Measurements from ENCODE around the gene ITGAX.
A peak's percentile ranks its signal among the peaks of the same experiment; 100 is the strongest.

ITGAX gene

GRCh38 chr16:31371619-31372484, 16.9 kb downstream of the ITGAX start:
- peak; percentile 44 for ATAC-seq
- no peak for TF ChIP-seq ARNTL (CRISPR knock-in tag; IDR thresholded peaks at IDR 0.05; ENCODE audit: borderline replicate concordance, low read depth)
- TF ChIP-seq CSRNP3 (CRISPR knock-in tag; IDR thresholded peaks at IDR 0.05), result no peak
- TF ChIP-seq ZC3H10 (CRISPR knock-in tag; IDR thresholded peaks at IDR 0.05), result no peak
- TF ChIP-seq ZNF8 (CRISPR knock-in tag; IDR thresholded peaks at IDR 0.05), result no peak
- TF ChIP-seq SNAI2 (CRISPR knock-in tag; IDR thresholded peaks at IDR 0.05), result no peak
- no peak for TF ChIP-seq POU6F1 (CRISPR knock-in tag; IDR thresholded peaks at IDR 0.05; ENCODE audit: borderline replicate concordance, low read depth)
- no peak for TF ChIP-seq TSHZ2 (CRISPR knock-in tag; IDR thresholded peaks at IDR 0.05)
- no peak for TF ChIP-seq ESRRG (CRISPR knock-in tag; IDR thresholded peaks at IDR 0.05)
- TF ChIP-seq BACH2 (CRISPR knock-in tag; IDR thresholded peaks at IDR 0.05; ENCODE audit: borderline replicate concordance), result no peak
- no peak for TF ChIP-seq TCF4 (CRISPR knock-in tag; IDR thresholded peaks at IDR 0.05; ENCODE audit: borderline replicate concordance)
- TF ChIP-seq ZFP30 (CRISPR knock-in tag; IDR thresholded peaks at IDR 0.05), result no peak
- TF ChIP-seq CREB5 (CRISPR knock-in tag; IDR thresholded peaks at IDR 0.05; ENCODE audit: low read depth), result no peak

- TF ChIP-seq CREB5 (CRISPR knock-in tag; IDR thresholded peaks at IDR 0.05; ENCODE audit: low read depth) (no peak), GLIS3 (CRISPR knock-in tag; IDR thresholded peaks at IDR 0.05) (no peak), ZFP30 (CRISPR knock-in tag; IDR thresholded peaks at IDR 0.05) (no peak)
- no peak for ATAC-seq
Measured at GRCh38 chr16:31373235-31373634, 18.3 kb downstream of the ITGAX start.

GRCh38 chr16:31375231-31375630, 20.3 kb downstream of the ITGAX start:
- no peak for ATAC-seq

GRCh38 chr16:31376705-31377104, 21.7 kb downstream of the ITGAX start:
- no peak for ATAC-seq
- no peak for TF ChIP-seq RARB (CRISPR knock-in tag; IDR thresholded peaks at IDR 0.05)
- TF ChIP-seq POU6F1 (CRISPR knock-in tag; IDR thresholded peaks at IDR 0.05; ENCODE audit: borderline replicate concordance, low read depth), result no peak
- no peak for TF ChIP-seq PPARA (CRISPR knock-in tag; IDR thresholded peaks at IDR 0.05; ENCODE audit: borderline replicate concordance)
- TF ChIP-seq ESRRG (CRISPR knock-in tag; IDR thresholded peaks at IDR 0.05), result no peak
- TF ChIP-seq TCF4 (CRISPR knock-in tag; IDR thresholded peaks at IDR 0.05; ENCODE audit: borderline replicate concordance), result no peak
- TF ChIP-seq ZFP3 (CRISPR knock-in tag; IDR thresholded peaks at IDR 0.05), result no peak
- TF ChIP-seq CREB5 (CRISPR knock-in tag; IDR thresholded peaks at IDR 0.05; ENCODE audit: low read depth), result no peak
- TF ChIP-seq TOX (CRISPR knock-in tag; IDR thresholded peaks at IDR 0.05; ENCODE audit: borderline replicate concordance), result no peak
- TF ChIP-seq CSRNP3 (CRISPR knock-in tag; IDR thresholded peaks at IDR 0.05), result no peak
- TF ChIP-seq ISL1 (CRISPR knock-in tag; IDR thresholded peaks at IDR 0.05), result no peak
- no peak for TF ChIP-seq OSR1 (CRISPR knock-in tag; IDR thresholded peaks at IDR 0.05)
- no peak for TF ChIP-seq ZC3H10 (CRISPR knock-in tag; IDR thresholded peaks at IDR 0.05)
- no peak for TF ChIP-seq ZNF8 (CRISPR knock-in tag; IDR thresholded peaks at IDR 0.05)
- no peak for TF ChIP-seq SNAI2 (CRISPR knock-in tag; IDR thresholded peaks at IDR 0.05)
- no peak for TF ChIP-seq ARNTL (CRISPR knock-in tag; IDR thresholded peaks at IDR 0.05; ENCODE audit: borderline replicate concordance, low read depth)
- no peak for TF ChIP-seq ZNF565 (CRISPR knock-in tag; conservative IDR thresholded peaks at IDR 0.05; ENCODE audit: low read depth)

More at GRCh38 chr16:31375231-31375630, 20.3 kb downstream of the ITGAX start:
- TF ChIP-seq ARNTL (CRISPR knock-in tag; IDR thresholded peaks at IDR 0.05; ENCODE audit: borderline replicate concordance, low read depth) (no peak), ZFP3 (CRISPR knock-in tag; IDR thresholded peaks at IDR 0.05) (no peak), ISL1 (CRISPR knock-in tag; IDR thresholded peaks at IDR 0.05) (no peak)
